Transverse colon (tissue), 4 donors: Measurements from ENCODE around the gene SLC4A2.

Experiments
- POLR2AphosphoS5 ChIP-seq, 3 donors: sonication (generic); formaldehyde crosslinking; IDR thresholded peaks; one replicate each; pipeline ENCODE4 v1.6.1; 2016; ENCODE audit warnings: antibody characterized with exemption in 3 of 3
- TF ChIP-seq, protein P1 (sequence below), 5 experiments: fragments of 200-600 bp in 3 of 5; fragments of 450-650 bp in 2 of 5; sonication (generic) in 3 of 5; IDR thresholded peaks; 1 replicate in 2 of 5; 2 replicates in 3 of 5; pipeline ENCODE4 v1.5.1; 2016 to 2017; ENCODE audit warnings: antibody characterized with exemption in 5 of 5, inconsistent platforms in 3 of 5, mild to moderate bottlenecking in 2 of 5, moderate library complexity in 1 of 5

DNA sequence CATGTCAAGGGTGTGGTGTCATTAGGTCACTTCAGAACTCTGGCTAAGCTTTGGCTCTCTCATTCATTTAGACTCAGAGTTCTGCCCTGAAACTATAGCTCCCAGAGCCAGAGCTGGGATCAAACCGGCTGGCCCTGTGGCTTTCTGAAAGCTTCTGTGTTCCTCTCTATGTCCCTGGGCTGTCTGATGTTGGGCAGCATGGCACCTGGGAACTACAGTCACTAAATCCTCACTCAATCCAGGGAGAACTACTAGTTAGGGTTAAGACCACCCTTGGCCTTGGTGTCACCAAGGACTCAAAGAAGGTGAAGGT, 48.3 kb upstream of the SLC4A2 start:
- TF ChIP-seq, protein P1, sequence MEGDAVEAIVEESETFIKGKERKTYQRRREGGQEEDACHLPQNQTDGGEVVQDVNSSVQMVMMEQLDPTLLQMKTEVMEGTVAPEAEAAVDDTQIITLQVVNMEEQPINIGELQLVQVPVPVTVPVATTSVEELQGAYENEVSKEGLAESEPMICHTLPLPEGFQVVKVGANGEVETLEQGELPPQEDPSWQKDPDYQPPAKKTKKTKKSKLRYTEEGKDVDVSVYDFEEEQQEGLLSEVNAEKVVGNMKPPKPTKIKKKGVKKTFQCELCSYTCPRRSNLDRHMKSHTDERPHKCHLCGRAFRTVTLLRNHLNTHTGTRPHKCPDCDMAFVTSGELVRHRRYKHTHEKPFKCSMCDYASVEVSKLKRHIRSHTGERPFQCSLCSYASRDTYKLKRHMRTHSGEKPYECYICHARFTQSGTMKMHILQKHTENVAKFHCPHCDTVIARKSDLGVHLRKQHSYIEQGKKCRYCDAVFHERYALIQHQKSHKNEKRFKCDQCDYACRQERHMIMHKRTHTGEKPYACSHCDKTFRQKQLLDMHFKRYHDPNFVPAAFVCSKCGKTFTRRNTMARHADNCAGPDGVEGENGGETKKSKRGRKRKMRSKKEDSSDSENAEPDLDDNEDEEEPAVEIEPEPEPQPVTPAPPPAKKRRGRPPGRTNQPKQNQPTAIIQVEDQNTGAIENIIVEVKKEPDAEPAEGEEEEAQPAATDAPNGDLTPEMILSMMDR (IDR thresholded peaks at IDR 0.05), result no peak
- TF ChIP-seq POLR2AphosphoS5 (IDR thresholded peaks at IDR 0.05), result no peak
